ENCODE results near the gene ANXA2R.
A peak's percentile ranks its signal among the peaks of the same experiment; 100 is the strongest.

Gene ANXA2R

GRCh38 chr5:43039471-43040286 lies 440 bp downstream of the ANXA2R start:
- Histone ChIP-seq H3K4me2 (ENCODE audit: low read length) (peak overlapping the region; percentile 48), H3K27me3 (ENCODE audit: control insufficient read depth, insufficient read depth, low read length) (peaks cover 28% of the 10 kb centered on the region)

GRCh38 chr5:43039152-43039470 lies 1.0 kb downstream of the ANXA2R start:
- no peaks in the 10 kb centered on the region for H3K79me2 ChIP-seq
- H3K36me3 ChIP-seq (ENCODE audit: control insufficient read depth, insufficient read depth, low read length): no peaks in the 10 kb centered on the region
- H3K27me3 ChIP-seq (ENCODE audit: control insufficient read depth, insufficient read depth, low read length): peaks cover 28% of the 10 kb centered on the region
- no peaks in the 10 kb centered on the region for H3K4me1 ChIP-seq
- H3K9ac ChIP-seq: no peak overlapping the region
- peak overlapping the region; percentile 98 for H3K27ac ChIP-seq
- H3K9me3 ChIP-seq (ENCODE audit: control insufficient read depth, low read length): no peaks in the 10 kb centered on the region
- no peak for TF ChIP-seq CTCF (IDR thresholded peaks at IDR 0.05)
- peak overlapping the region; percentile 48 for H3K4me2 ChIP-seq (ENCODE audit: low read length)
- H2AFZ ChIP-seq: no peak overlapping the region
- H3K4me3 ChIP-seq (ENCODE audit: low read depth, low read length): peak overlapping the region; percentile 27

More at GRCh38 chr5:43039471-43040286, 440 bp downstream of the ANXA2R start:
- H3K36me3 ChIP-seq (ENCODE audit: control insufficient read depth, insufficient read depth, low read length): no peaks in the 10 kb centered on the region
- no peaks in the 10 kb centered on the region for H3K4me1 ChIP-seq
- no peak for TF ChIP-seq CTCF (IDR thresholded peaks at IDR 0.05)
- H3K27ac ChIP-seq: peak overlapping the region; percentile 98
- H3K4me3 ChIP-seq (ENCODE audit: low read depth, low read length): peak overlapping the region; percentile 27
- no peaks in the 10 kb centered on the region for H3K79me2 ChIP-seq
- H3K9me3 ChIP-seq (ENCODE audit: control insufficient read depth, low read length): no peaks in the 10 kb centered on the region
- H3K9ac ChIP-seq: no peak overlapping the region
- no peak overlapping the region for H2AFZ ChIP-seq

GRCh38 chr5:43038496-43038989 lies 1.6 kb downstream of the ANXA2R start:
- H3K9ac ChIP-seq: no peak overlapping the region
- peak overlapping the region; percentile 27 for H3K4me3 ChIP-seq (ENCODE audit: low read depth, low read length)
- no peak overlapping the region for H2AFZ ChIP-seq
- H3K27ac ChIP-seq: peak overlapping the region; percentile 9
- no peak for TF ChIP-seq CTCF (IDR thresholded peaks at IDR 0.05)
- H3K36me3 ChIP-seq (ENCODE audit: control insufficient read depth, insufficient read depth, low read length): no peaks in the 10 kb centered on the region
- H3K4me1 ChIP-seq: no peaks in the 10 kb centered on the region
- no peaks in the 10 kb centered on the region for H3K79me2 ChIP-seq
- H3K27me3 ChIP-seq (ENCODE audit: control insufficient read depth, insufficient read depth, low read length): peaks cover 31% of the 10 kb centered on the region
- no peaks in the 10 kb centered on the region for H3K9me3 ChIP-seq (ENCODE audit: control insufficient read depth, low read length)
- peak overlapping the region; percentile 32 for H3K4me2 ChIP-seq (ENCODE audit: low read length)

GRCh38 chr5:43037636-43038495 lies 2.3 kb downstream of the ANXA2R start:
- no peaks in the 10 kb centered on the region for H3K9me3 ChIP-seq (ENCODE audit: control insufficient read depth, low read length)
- peak overlapping the region; percentile 32 for H3K4me2 ChIP-seq (ENCODE audit: low read length)
- no peaks in the 10 kb centered on the region for H3K79me2 ChIP-seq
- H3K27me3 ChIP-seq (ENCODE audit: control insufficient read depth, insufficient read depth, low read length): peaks cover 31% of the 10 kb centered on the region
- no peak for TF ChIP-seq CTCF (IDR thresholded peaks at IDR 0.05)
- peak overlapping the region; percentile 27 for H3K4me3 ChIP-seq (ENCODE audit: low read depth, low read length)
- no peak overlapping the region for H2AFZ ChIP-seq
- H3K9ac ChIP-seq: no peak overlapping the region
- no peaks in the 10 kb centered on the region for H3K4me1 ChIP-seq
- no peaks in the 10 kb centered on the region for H3K36me3 ChIP-seq (ENCODE audit: control insufficient read depth, insufficient read depth, low read length)
- H3K27ac ChIP-seq: peak overlapping the region; percentile 9
